Endothelial cell of umbilical vein (primary cell): ENCODE data around the gene SDK2.

ENCODE experiments used
- EZH2 ChIP-seq: IDR thresholded peaks from 2 replicates; pipeline ENCODE4 v1.6.1; 2012; ENCODE audit warnings: borderline replicate concordance, low read depth, mild to moderate bottlenecking, moderate library complexity, low read length, inconsistent platforms; ENCODE audit not compliant: severe bottlenecking
- FOS ChIP-seq: IDR thresholded peaks from 2 replicates; pipeline ENCODE4 v1.6.1; 2011; ENCODE audit warnings: mild to moderate bottlenecking, low read length, moderate library complexity, borderline replicate concordance; ENCODE audit not compliant: insufficient read depth
- GATA2 ChIP-seq: IDR thresholded peaks from 2 replicates; pipeline ENCODE4 v1.7.0; 2011; ENCODE audit warnings: low read depth, mild to moderate bottlenecking, moderate library complexity, mixed read lengths, low read length; ENCODE audit not compliant: insufficient read length, insufficient read depth
- JUN ChIP-seq: IDR thresholded peaks from 2 replicates; pipeline ENCODE4 v1.6.1; 2011; ENCODE audit warnings: borderline replicate concordance, low read depth; ENCODE audit not compliant: insufficient read length, insufficient read depth
- MYC ChIP-seq: IDR thresholded peaks from one replicate; pipeline ENCODE4 v1.6.1; 2011; ENCODE audit warnings: mild to moderate bottlenecking, low read depth, low read length
- POLR2A ChIP-seq: IDR thresholded peaks from 2 replicates; pipeline ENCODE4 v1.6.1; 2012; ENCODE audit warnings: low read depth, mild to moderate bottlenecking, control low read depth, low read length
- POLR2AphosphoS5 ChIP-seq: IDR thresholded peaks from 2 replicates; pipeline ENCODE4 v1.6.1; 2012; ENCODE audit warnings: low read depth, mild to moderate bottlenecking, control low read depth, low read length, moderate library complexity; ENCODE audit not compliant: insufficient read depth
- TF ChIP-seq, protein P1 (sequence below), 2 donors: IDR thresholded peaks; 1 replicate in 1 of 2; 2 replicates in 1 of 2; pipeline ENCODE4 v1.5.1; 2011; ENCODE audit warnings: low read length in 2 of 2, mild to moderate bottlenecking in 2 of 2, moderate library complexity in 2 of 2, control low read depth in 1 of 2, inconsistent platforms in 1 of 2, low read depth in 1 of 2; ENCODE audit not compliant: insufficient read depth in 1 of 2; ENCODE audit errors: extremely low read depth in 1 of 2
- TF ChIP-seq, protein P2 (sequence below): IDR thresholded peaks from 2 replicates; pipeline ENCODE4 v1.6.1; 2011; ENCODE audit not compliant: insufficient read depth, insufficient read length

DNA sequence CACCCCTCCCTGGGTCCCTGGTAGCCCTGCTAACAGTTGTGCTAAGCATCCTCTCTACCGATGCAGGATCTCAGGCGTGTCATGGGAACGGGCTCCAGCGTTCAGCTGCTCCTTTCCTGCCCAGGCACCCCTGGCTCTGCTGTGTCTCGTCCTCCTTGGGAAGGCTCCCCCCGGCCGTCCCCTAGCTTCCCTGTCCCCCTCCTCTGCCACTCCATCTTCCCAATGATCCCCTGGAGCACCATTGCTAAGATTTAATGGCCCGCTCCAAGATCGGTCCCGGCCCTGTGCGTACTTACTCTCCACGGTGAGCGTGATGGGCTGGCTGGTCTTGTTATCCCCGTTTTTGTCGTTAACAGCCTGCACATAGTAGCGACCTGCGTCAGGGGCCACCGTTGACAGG, 196.9 kb downstream of the SDK2 start:
- TF ChIP-seq JUN (no peak), POLR2AphosphoS5 (no peak), POLR2A (no peak), EZH2 (no peak), MYC (no peak), GATA2 (no peak), FOS (no peak)
- TF ChIP-seq, protein P1, sequence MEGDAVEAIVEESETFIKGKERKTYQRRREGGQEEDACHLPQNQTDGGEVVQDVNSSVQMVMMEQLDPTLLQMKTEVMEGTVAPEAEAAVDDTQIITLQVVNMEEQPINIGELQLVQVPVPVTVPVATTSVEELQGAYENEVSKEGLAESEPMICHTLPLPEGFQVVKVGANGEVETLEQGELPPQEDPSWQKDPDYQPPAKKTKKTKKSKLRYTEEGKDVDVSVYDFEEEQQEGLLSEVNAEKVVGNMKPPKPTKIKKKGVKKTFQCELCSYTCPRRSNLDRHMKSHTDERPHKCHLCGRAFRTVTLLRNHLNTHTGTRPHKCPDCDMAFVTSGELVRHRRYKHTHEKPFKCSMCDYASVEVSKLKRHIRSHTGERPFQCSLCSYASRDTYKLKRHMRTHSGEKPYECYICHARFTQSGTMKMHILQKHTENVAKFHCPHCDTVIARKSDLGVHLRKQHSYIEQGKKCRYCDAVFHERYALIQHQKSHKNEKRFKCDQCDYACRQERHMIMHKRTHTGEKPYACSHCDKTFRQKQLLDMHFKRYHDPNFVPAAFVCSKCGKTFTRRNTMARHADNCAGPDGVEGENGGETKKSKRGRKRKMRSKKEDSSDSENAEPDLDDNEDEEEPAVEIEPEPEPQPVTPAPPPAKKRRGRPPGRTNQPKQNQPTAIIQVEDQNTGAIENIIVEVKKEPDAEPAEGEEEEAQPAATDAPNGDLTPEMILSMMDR (IDR thresholded peaks at IDR 0.05; ENCODE audit: extremely low read depth in 1 of 2, insufficient read depth in 1 of 2, low read depth in 1 of 2, low read length in 2 of 2): no peak
- TF ChIP-seq, protein P2, sequence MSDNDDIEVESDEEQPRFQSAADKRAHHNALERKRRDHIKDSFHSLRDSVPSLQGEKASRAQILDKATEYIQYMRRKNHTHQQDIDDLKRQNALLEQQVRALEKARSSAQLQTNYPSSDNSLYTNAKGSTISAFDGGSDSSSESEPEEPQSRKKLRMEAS: no peak
